ENCODE results near the gene DMD.
A peak's percentile ranks its signal among the peaks of the same experiment; 100 is the strongest.

The DMD gene

GRCh38 chrX:32448945-32449344, 762.4 kb downstream of the DMD start:
- DNase-seq (ENCODE audit: extremely low spot score), result peak; percentile 1
- POLR2A ChIA-PET, result no interaction called here

GRCh38 chrX:32448320-32448719, 763.0 kb downstream of the DMD start:
- ChIA-PET POLR2A (no interaction called here), CTCF (interaction anchor here (1.0 to 1.4 kb wide), 2 partner anchors 40 to 42 kb away, joined by 4 to 5 read pairs; no protein-coding TSS in a partner anchor)
- no peak for TF ChIP-seq CTCF (IDR thresholded peaks at IDR 0.05; ENCODE audit: control extremely low read depth, extremely low read depth, low read depth, missing control alignments)

More at GRCh38 chrX:32448945-32449344, 762.4 kb downstream of the DMD start:
- CTCF ChIA-PET, result interaction anchor here (1.0 to 1.4 kb wide), 3 partner anchors 40 to 51 kb away, joined by 3 to 5 read pairs (median 4); no protein-coding TSS in a partner anchor
- no peak for TF ChIP-seq CTCF (IDR thresholded peaks at IDR 0.05; ENCODE audit: control extremely low read depth, extremely low read depth, low read depth, missing control alignments)

GRCh38 chrX:32447640-32448039, 763.7 kb downstream of the DMD start:
- no peak for DNase-seq (ENCODE audit: extremely low spot score)
- ChIA-PET CTCF (interaction anchor here (1.4 kb wide), 1 partner anchor 39 kb away, joined by 5 read pairs; no protein-coding TSS in a partner anchor), POLR2A (no interaction called here)
- no peak for TF ChIP-seq CTCF (IDR thresholded peaks at IDR 0.05; ENCODE audit: control extremely low read depth, extremely low read depth, low read depth, missing control alignments)

More at GRCh38 chrX:32448320-32448719, 763.0 kb downstream of the DMD start:
- peak; percentile 6 for DNase-seq (ENCODE audit: extremely low spot score)

GRCh38 chrX:32443841-32444240, 767.5 kb downstream of the DMD start:
- CTCF ChIA-PET, result interaction anchor here (1.4 to 1.9 kb wide), 2 partner anchors 10 to 35 kb away, joined by 4 read pairs; no protein-coding TSS in a partner anchor
- no peak for DNase-seq (ENCODE audit: extremely low spot score)
- no peak for TF ChIP-seq CTCF (IDR thresholded peaks at IDR 0.05; ENCODE audit: control extremely low read depth, extremely low read depth, low read depth, missing control alignments)
- POLR2A ChIA-PET, result no interaction called here

GRCh38 chrX:32421266-32421665, 790.1 kb downstream of the DMD start:
- ChIA-PET POLR2A (no interaction called here), CTCF (no interaction called here)
- DNase-seq (ENCODE audit: extremely low spot score), result no peak
- TF ChIP-seq CTCF (IDR thresholded peaks at IDR 0.05; ENCODE audit: control extremely low read depth, extremely low read depth, low read depth, missing control alignments), result no peak

- DNase-seq (ENCODE audit: extremely low spot score), result no peak
- TF ChIP-seq CTCF (IDR thresholded peaks at IDR 0.05; ENCODE audit: control extremely low read depth, extremely low read depth, low read depth, missing control alignments), result peak; percentile 21
- ChIA-PET POLR2A (no interaction called here), CTCF (interaction anchor here (0.7 to 1.8 kb wide), 7 partner anchors 9 to 1891 kb away, joined by 3 to 7 read pairs (median 4); no protein-coding TSS in a partner anchor)
Observed at GRCh38 chrX:32408389-32408788, 803.0 kb downstream of the DMD start.

Measured in GM10248 (cell line).